Neural progenitor cell (in vitro differentiated cells): Measurements from ENCODE around the gene C1orf226. TPM values are rescaled to one million over a fixed set of nuclear protein-coding genes. Genes with fewer than 3 reads are reported as not detected.
"Not testable (repeated sequence)": the region's sequence is repeated elsewhere in the genome, so short reads cannot be mapped to it uniquely, and the experiment has no call there.

Experiments used
- DNase-seq: peaks from one replicate; pipeline ENCODE4 v3.0.0-alpha.2; 2016; ENCODE audit warnings: low spot score
- H2AFZ ChIP-seq: fragments of 200-600 bp; sonication (generic); replicated peaks from 2 replicates; pipeline ENCODE4 v1.6.1; 2016; ENCODE audit warnings: antibody characterized with exemption
- H3F3A ChIP-seq: fragments of 200-600 bp; sonication (generic); 2 replicates; pipeline ENCODE4 v1.6.1; 2016; ENCODE audit warnings: antibody characterized with exemption, low read depth
- H3K27ac ChIP-seq: fragments of 200-600 bp; sonication (generic); 2 replicates; pipeline ENCODE4 v1.5.1; 2016; ENCODE audit warnings: mild to moderate bottlenecking
- H3K27me3 ChIP-seq: fragments of 200-600 bp; sonication (generic); 2 replicates; pipeline ENCODE4 v1.6.1; 2016; ENCODE audit warnings: mild to moderate bottlenecking, moderate library complexity
- H3K36me3 ChIP-seq: fragments of 200-600 bp; sonication (generic); 2 replicates; pipeline ENCODE4 v1.5.1; 2016
- H3K4me1 ChIP-seq: fragments of 200-600 bp; sonication (generic); 2 replicates; pipeline ENCODE4 v1.6.1; 2016; ENCODE audit warnings: mixed run types
- H3K4me2 ChIP-seq: fragments of 200-600 bp; sonication (generic); 2 replicates; pipeline ENCODE4 v1.6.1; 2016
- H3K4me3 ChIP-seq: fragments of 200-600 bp; sonication (generic); 2 replicates; pipeline ENCODE4 v1.5.1; 2016
- H3K79me2 ChIP-seq: fragments of 200-600 bp; sonication (generic); 2 replicates; pipeline ENCODE4 v1.6.1; 2016; ENCODE audit warnings: low read depth
- H3K9ac ChIP-seq: fragments of 200-600 bp; sonication (generic); 2 replicates; pipeline ENCODE4 v1.6.1; 2016
- H3K9me3 ChIP-seq: fragments of 200-600 bp; sonication (generic); 2 replicates; pipeline ENCODE4 v1.5.1; 2016; ENCODE audit warnings: low read depth
- H4K20me1 ChIP-seq: fragments of 200-600 bp; sonication (generic); 2 replicates; pipeline ENCODE4 v1.6.1; 2016; ENCODE audit warnings: low read depth
- H3K27ac Mint-ChIP-seq: 3 replicates; pipeline ENCODE4 v1.8.0; 2021; ENCODE audit warnings: mixed read lengths
- H3K27me3 Mint-ChIP-seq: 2 replicates; pipeline ENCODE4 v1.8.0; 2022; ENCODE audit warnings: low read depth, mild to moderate bottlenecking, inconsistent platforms, moderate library complexity, mixed read lengths; ENCODE audit not compliant: insufficient read depth
- H3K36me3 Mint-ChIP-seq: 3 replicates; pipeline ENCODE4 v1.8.0; 2021; ENCODE audit warnings: mixed read lengths
- H3K4me1 Mint-ChIP-seq: 3 replicates; pipeline ENCODE4 v1.8.0; 2021; ENCODE audit warnings: mixed read lengths
- H3K4me3 Mint-ChIP-seq: 3 replicates; pipeline ENCODE4 v1.8.0; 2021; ENCODE audit warnings: mild to moderate bottlenecking, moderate library complexity, mixed read lengths
- H3K9me3 Mint-ChIP-seq: 3 replicates; pipeline ENCODE4 v1.8.0; 2020; ENCODE audit warnings: mixed read lengths
- EZH2 ChIP-seq: fragments of 200-600 bp; sonication (generic); IDR thresholded peaks from 2 replicates; pipeline ENCODE4 v1.6.1; 2017; ENCODE audit warnings: antibody characterized with exemption, mild to moderate bottlenecking, moderate library complexity
- EZH2phosphoT487 ChIP-seq: fragments of 200-600 bp; sonication (generic); IDR thresholded peaks from 2 replicates; pipeline ENCODE4 v1.6.1; 2017; ENCODE audit warnings: antibody characterized with exemption
- total RNA-seq: library from RNA; depleted of rRNA; stranded (reverse); fragments of >200 nt; gene quantifications from 2 replicates; pipeline ENCODE4 v1.2.3, GENCODE V29; 2015; ENCODE audit warnings: low replicate concordance
- TF ChIP-seq, protein P1 (sequence below): fragments of 200-600 bp; sonication (generic); IDR thresholded peaks from 2 replicates; pipeline ENCODE4 v1.5.1; 2017; ENCODE audit warnings: antibody characterized with exemption, mild to moderate bottlenecking

Gene C1orf226
- total RNA-seq, 1 donor from 2014 or later: 3.9 TPM

DNA sequence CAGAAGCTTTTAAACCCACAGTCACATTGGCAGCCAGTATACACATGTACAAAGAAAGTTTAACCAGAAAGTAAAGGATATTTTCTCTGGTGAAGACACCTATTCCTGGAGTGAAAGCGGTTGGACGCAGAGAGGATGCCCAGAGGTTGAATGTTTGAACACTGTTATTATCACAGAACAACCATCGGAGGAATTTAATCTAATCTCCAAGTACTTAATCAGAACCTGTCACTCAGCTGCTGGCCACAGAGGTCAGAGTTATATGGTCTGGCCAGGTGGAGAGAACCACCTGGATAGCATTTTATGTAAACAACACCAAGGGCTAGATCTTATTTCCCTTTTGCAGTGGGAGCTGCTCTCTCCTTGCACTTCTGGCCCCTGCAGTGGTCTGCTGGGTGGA is 34.2 kb upstream of the C1orf226 start:
- H3K9ac ChIP-seq: no peak overlapping the region
- peaks cover 17% of the 10 kb centered on the region for H3K36me3 Mint-ChIP-seq
- no peaks in the 10 kb centered on the region for H3K79me2 ChIP-seq
- H3K4me3 ChIP-seq: no peak overlapping the region
- no peak overlapping the region for H3K4me3 Mint-ChIP-seq
- no peaks in the 10 kb centered on the region for H3K9me3 ChIP-seq
- H3F3A ChIP-seq: no peaks in the 10 kb centered on the region
- TF ChIP-seq, protein P1, sequence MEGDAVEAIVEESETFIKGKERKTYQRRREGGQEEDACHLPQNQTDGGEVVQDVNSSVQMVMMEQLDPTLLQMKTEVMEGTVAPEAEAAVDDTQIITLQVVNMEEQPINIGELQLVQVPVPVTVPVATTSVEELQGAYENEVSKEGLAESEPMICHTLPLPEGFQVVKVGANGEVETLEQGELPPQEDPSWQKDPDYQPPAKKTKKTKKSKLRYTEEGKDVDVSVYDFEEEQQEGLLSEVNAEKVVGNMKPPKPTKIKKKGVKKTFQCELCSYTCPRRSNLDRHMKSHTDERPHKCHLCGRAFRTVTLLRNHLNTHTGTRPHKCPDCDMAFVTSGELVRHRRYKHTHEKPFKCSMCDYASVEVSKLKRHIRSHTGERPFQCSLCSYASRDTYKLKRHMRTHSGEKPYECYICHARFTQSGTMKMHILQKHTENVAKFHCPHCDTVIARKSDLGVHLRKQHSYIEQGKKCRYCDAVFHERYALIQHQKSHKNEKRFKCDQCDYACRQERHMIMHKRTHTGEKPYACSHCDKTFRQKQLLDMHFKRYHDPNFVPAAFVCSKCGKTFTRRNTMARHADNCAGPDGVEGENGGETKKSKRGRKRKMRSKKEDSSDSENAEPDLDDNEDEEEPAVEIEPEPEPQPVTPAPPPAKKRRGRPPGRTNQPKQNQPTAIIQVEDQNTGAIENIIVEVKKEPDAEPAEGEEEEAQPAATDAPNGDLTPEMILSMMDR: no peak
- no peak for TF ChIP-seq EZH2phosphoT487
- no peak for TF ChIP-seq EZH2
- no peaks in the 10 kb centered on the region for H4K20me1 ChIP-seq
- peaks cover 4% of the 10 kb centered on the region for H3K4me1 Mint-ChIP-seq
- H3K4me1 ChIP-seq: no peaks in the 10 kb centered on the region
- no peak overlapping the region for H3K4me2 ChIP-seq
- no peaks in the 10 kb centered on the region for H3K27me3 Mint-ChIP-seq
- no peaks in the 10 kb centered on the region for H3K36me3 ChIP-seq
- no peak overlapping the region for H2AFZ ChIP-seq
- no peaks in the 10 kb centered on the region for H3K9me3 Mint-ChIP-seq
- no peak for DNase-seq
- no peak overlapping the region for H3K27ac Mint-ChIP-seq
- no peaks in the 10 kb centered on the region for H3K27me3 ChIP-seq
- H3K27ac ChIP-seq: no peak overlapping the region

DNA sequence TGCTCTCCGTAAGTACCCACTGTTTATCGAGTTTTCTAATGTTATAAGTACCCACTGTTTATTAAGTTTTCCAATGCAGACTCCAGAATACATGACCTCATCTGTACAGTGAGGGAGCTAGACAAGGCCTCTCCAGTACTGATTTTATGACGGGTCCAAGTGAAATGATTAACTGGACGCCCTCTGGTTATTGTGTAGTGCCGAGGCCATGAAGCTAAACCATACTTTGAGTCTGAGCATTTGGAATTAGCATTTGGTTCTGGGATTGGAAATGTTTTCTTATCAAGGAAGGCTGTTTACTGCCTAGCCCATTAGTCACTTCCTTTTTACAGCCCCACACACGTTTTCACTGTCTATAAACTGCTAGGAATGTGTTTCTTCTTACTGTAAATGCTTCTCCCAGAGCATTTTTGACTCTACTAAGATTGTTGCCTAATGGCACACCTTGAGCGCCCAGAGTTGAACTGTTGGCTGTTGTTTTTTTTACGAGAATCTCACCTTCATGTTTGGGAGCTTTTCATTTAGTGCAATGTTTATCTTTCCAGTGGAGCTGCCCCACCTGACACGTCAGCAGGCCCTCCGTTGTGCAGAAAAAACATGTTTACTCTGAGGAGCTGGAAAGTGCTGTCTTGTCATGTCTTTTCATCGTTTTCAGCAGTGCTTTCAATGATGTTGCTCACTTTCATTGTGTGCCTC is 31.7 kb upstream of the C1orf226 start:
- no peak overlapping the region for H3K4me2 ChIP-seq
- no peaks in the 10 kb centered on the region for H4K20me1 ChIP-seq
- no peak for TF ChIP-seq EZH2
- no peak for TF ChIP-seq EZH2phosphoT487
- TF ChIP-seq, protein P1: no peak
- H3K4me1 Mint-ChIP-seq: peaks cover 9% of the 10 kb centered on the region
- H3K36me3 Mint-ChIP-seq: peaks cover 20% of the 10 kb centered on the region
- H3K9ac ChIP-seq: no peak overlapping the region
- no peaks in the 10 kb centered on the region for H3K9me3 Mint-ChIP-seq
- H3K27me3 Mint-ChIP-seq: no peaks in the 10 kb centered on the region
- H3K9me3 ChIP-seq: no peaks in the 10 kb centered on the region
- no peaks in the 10 kb centered on the region for H3K4me1 ChIP-seq
- H3K4me3 ChIP-seq: no peak overlapping the region
- H3K27me3 ChIP-seq: no peaks in the 10 kb centered on the region
- H3K36me3 ChIP-seq: no peaks in the 10 kb centered on the region
- DNase-seq: no peak
- no peak overlapping the region for H3K27ac Mint-ChIP-seq
- no peaks in the 10 kb centered on the region for H3K79me2 ChIP-seq
- no peak overlapping the region for H3K27ac ChIP-seq
- no peaks in the 10 kb centered on the region for H3F3A ChIP-seq
- H3K4me3 Mint-ChIP-seq: no peak overlapping the region
- H2AFZ ChIP-seq: no peak overlapping the region

DNA sequence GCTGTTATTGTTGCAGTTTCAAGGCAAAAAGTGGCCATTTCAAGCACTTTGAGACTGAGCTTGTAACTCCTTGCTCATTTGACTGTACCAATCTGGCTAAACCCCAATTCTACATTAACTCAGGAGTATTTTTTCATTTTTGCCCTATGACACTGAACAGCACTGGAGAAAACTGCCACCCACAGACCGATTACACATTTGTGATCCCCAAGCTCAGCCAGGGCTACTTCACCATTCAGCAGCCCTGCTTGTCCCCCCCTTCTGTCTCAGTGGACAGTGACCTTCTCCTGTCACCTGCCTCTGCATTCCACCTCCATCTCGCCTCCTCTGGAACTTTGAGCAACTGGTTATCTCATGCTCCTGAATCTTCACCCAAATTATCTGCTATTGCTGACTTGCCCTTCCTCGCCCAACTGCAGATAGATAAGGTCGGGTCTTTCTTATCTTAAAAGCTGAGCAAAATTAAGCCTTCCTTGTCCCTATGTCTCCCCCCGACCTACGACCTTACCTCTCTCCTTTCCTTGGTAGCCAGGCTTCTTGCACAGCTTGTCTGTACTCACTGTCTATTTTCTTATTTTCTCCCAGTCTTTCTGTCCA is 30.2 kb upstream of the C1orf226 start:
- H3K79me2 ChIP-seq: no peaks in the 10 kb centered on the region
- H3K4me1 Mint-ChIP-seq: peaks cover 9% of the 10 kb centered on the region
- no peaks in the 10 kb centered on the region for H4K20me1 ChIP-seq
- no peaks in the 10 kb centered on the region for H3K36me3 ChIP-seq
- H3F3A ChIP-seq: no peaks in the 10 kb centered on the region
- H3K4me2 ChIP-seq: no peak overlapping the region
- H3K27me3 Mint-ChIP-seq: no peaks in the 10 kb centered on the region
- no peak overlapping the region for H3K9ac ChIP-seq
- TF ChIP-seq, protein P1: no peak
- TF ChIP-seq EZH2 (no peak), EZH2phosphoT487 (no peak)
- H3K27ac ChIP-seq: no peak overlapping the region
- no peaks in the 10 kb centered on the region for H3K9me3 ChIP-seq
- no peak overlapping the region for H3K4me3 ChIP-seq
- peaks cover 31% of the 10 kb centered on the region for H3K36me3 Mint-ChIP-seq
- no peaks in the 10 kb centered on the region for H3K9me3 Mint-ChIP-seq
- no peak overlapping the region for H3K4me3 Mint-ChIP-seq
- no peaks in the 10 kb centered on the region for H3K27me3 ChIP-seq
- no peak overlapping the region for H3K27ac Mint-ChIP-seq
- H2AFZ ChIP-seq: no peak overlapping the region
- no peak for DNase-seq
- no peaks in the 10 kb centered on the region for H3K4me1 ChIP-seq

DNA sequence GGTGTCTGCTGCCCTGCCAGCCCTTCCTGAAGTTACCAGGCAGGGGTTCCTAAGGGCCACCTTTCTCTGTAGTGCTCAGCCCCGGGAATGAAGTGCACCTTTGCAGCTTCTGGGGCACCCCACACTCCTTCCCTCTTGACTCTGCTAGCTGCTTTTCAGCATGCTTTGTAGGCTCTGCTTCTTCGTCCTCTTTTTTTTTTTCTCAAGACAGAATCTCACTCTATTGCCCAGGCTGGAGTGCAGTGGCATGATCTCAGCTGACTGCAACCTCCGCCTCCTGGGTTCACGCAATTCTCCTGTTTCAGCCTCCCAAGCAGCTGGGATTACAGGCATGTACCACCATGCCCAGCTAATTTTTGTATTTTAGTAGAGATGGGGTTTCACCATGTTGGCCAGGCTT is 29.7 kb upstream of the C1orf226 start:
- H4K20me1 ChIP-seq, H3K79me2 ChIP-seq, H3K4me1 ChIP-seq, H3K9me3 ChIP-seq, H3K27me3 ChIP-seq, H3K27ac Mint-ChIP-seq, H3K36me3 ChIP-seq, H3K27ac ChIP-seq, H3K9ac ChIP-seq, H3K9me3 Mint-ChIP-seq, H3K4me3 ChIP-seq, H3K4me3 Mint-ChIP-seq, H3K4me2 ChIP-seq, H3F3A ChIP-seq, H3K4me1 Mint-ChIP-seq, DNase-seq, H3K27me3 Mint-ChIP-seq, H2AFZ ChIP-seq: not testable (repeated sequence)
- H3K36me3 Mint-ChIP-seq: peaks cover 34% of the 10 kb centered on the region
